Naive thymus-derived CD8-positive, alpha-beta T cell (primary cell): Measurements from ENCODE around the gene UBE2E2. TPM values are rescaled to one million over a fixed set of nuclear protein-coding genes. Genes with fewer than 3 reads are reported as not detected.
A peak's percentile ranks its signal among the peaks of the same experiment; 100 is the strongest.

ENCODE experiments used
- ATAC-seq, 2 donors: fragments of 150-1000 bp; cut with Tn5 transposase in 1 of 2; sonication (Bioruptor Pico), chemical (Tn5 transposase) in 1 of 2; 1 replicate in 1 of 2; 2 replicates in 1 of 2; pipeline ENCODE4 v1.10.0; 2021; ENCODE audit warnings: mild to moderate bottlenecking in 2 of 2, moderate library complexity in 2 of 2
- POLR2A ChIA-PET: fragments of 350-600 bp; sonication (Branson Sonifier 250); formaldehyde crosslinking; loops from one replicate; lab custom pipeline; 2021; ENCODE audit warnings: antibody characterized with exemption; lab: Charles Lee
- DNase-seq, 10 donors: peaks; one replicate each; pipeline versions ENCODE4 v3.0.0 to v3.0.0-alpha.2; 2020 to 2022
- H3K27ac Mint-ChIP-seq, 10 donors: one replicate each; pipeline ENCODE4 v1.8.0; 2020 to 2022; ENCODE audit warnings: mild to moderate bottlenecking in 10 of 10, mixed read lengths in 10 of 10, moderate library complexity in 4 of 10, inconsistent platforms in 1 of 10
- H3K27me3 Mint-ChIP-seq, 5 donors: one replicate each; pipeline ENCODE4 v1.8.0; 2021 to 2022; ENCODE audit warnings: mixed read lengths in 5 of 5
- H3K36me3 Mint-ChIP-seq, 3 donors: one replicate each; pipeline ENCODE4 v1.8.0; 2020 to 2022; ENCODE audit warnings: mixed read lengths in 3 of 3, mild to moderate bottlenecking in 2 of 3, inconsistent platforms in 1 of 3
- H3K4me1 Mint-ChIP-seq, 4 donors: one replicate each; pipeline ENCODE4 v1.8.0; 2021 to 2022; ENCODE audit warnings: mixed read lengths in 4 of 4
- H3K4me3 Mint-ChIP-seq, 10 donors: one replicate each; pipeline ENCODE4 v1.8.0; 2020 to 2022; ENCODE audit warnings: mild to moderate bottlenecking in 10 of 10, mixed read lengths in 10 of 10, moderate library complexity in 6 of 10, inconsistent platforms in 1 of 10
- H3K9me3 Mint-ChIP-seq, 9 donors: one replicate each; pipeline ENCODE4 v1.8.0; 2020 to 2022; ENCODE audit warnings: mixed read lengths in 9 of 9, mild to moderate bottlenecking in 3 of 9, inconsistent platforms in 1 of 9, moderate library complexity in 1 of 9
- polyA plus RNA-seq, 3 donors: library from polyadenylated mRNA; unstranded; fragments of 300-500 nt; fragmentation: Illumina TruSeq; gene quantifications; one replicate each; pipeline ENCODE4 v1.2.3, GENCODE V29; 2021
- total RNA-seq, 8 experiments: library from RNA in 2 of 8; stranded (reverse) in 2 of 8; gene quantifications; one replicate each; pipeline ENCODE4 v1.2.3 and lab custom pipeline; 2021 to 2026

The UBE2E2 gene
- total and polyA plus RNA-seq, 5 experiments from 2014 or later = 12.5 to 19.6 (median 14.0) TPM

DNA sequence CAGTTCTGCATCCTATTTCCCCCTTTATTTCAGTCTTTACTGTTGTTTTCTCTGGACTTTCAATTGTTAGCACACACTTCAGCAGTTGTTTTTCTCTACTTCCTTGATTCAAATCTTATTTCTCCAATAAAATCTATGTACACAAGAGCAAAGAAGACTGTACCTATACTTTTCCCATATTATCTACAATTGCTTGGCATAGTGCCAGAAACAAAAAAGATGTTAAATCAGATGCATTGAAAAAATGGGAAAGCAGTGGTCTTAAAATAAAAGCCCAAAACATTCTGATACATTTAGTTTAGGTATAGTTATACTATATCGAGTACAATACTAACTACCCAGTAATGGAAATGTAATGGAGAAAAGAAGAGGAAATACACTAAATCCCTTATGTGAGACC, 265.1 kb downstream of the UBE2E2 start:
- no peaks in the 10 kb centered on the region for H3K27me3 Mint-ChIP-seq
- H3K4me1 Mint-ChIP-seq = peaks cover 0 to 13% (median 3%) of the 10 kb centered on the region in 4 donors
- H3K36me3 Mint-ChIP-seq = peaks cover 0 to 21% (median 12%) of the 10 kb centered on the region in 3 donors
- no peak for ATAC-seq
- no peak overlapping the region for H3K4me3 Mint-ChIP-seq
- POLR2A ChIA-PET = no interaction called here
- DNase-seq = no peak
- no peak overlapping the region for H3K27ac Mint-ChIP-seq
- H3K9me3 Mint-ChIP-seq = peaks cover 0 to 17% (median 9%) of the 10 kb centered on the region in 9 donors

DNA sequence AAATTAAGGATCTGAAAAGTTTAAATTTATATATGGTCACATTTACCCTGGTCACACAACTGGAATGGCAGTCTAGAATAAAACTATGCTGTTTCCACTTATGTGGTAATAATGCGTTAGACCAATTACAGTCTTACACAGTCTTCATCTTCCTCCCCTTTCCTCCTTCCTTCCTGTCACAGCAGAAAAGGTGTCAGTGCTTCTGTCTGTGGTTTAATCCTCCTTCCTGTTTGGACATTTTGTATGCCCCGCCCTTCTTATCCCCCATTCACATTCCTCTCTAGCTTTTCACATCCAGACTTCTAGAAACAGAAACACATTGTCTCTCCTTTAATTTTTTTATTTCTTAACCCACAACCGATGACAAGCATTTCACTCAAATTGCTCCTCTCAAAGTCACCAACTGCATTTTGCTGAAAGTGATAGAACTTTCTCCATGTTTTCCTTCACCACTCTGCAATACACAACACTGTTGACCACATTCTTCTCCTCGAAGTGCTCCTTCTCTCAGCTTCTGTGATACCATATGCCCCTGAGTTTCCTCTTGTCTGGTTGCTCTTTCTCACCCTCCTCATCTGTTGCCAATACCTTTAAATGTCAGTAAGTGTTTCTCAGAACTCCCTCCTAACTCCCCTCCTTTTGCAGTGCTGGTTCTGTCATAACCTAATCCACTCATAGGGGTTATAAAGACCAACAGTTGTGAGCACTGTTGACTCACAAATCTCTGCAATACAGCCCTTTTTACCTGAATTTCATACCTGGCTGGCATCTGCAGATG, 271.6 kb downstream of the UBE2E2 start:
- ATAC-seq = no peak
- Mint-ChIP-seq H3K9me3 (peaks cover 8 to 31% (median 16%) of the 10 kb centered on the region in 9 donors), H3K36me3 (peaks cover 8 to 20% (median 17%) of the 10 kb centered on the region in 3 donors), H3K27ac (peak overlapping the region in 8 of 10 donors; percentile 0 to 60 (median 47)), H3K4me3 (peak overlapping the region in 9 of 10 donors; percentile 27 to 77 (median 44)), H3K27me3 (no peaks in the 10 kb centered on the region), H3K4me1 (peaks cover 13 to 18% (median 15%) of the 10 kb centered on the region in 4 donors)
- no peak for DNase-seq
- POLR2A ChIA-PET = no interaction called here

DNA sequence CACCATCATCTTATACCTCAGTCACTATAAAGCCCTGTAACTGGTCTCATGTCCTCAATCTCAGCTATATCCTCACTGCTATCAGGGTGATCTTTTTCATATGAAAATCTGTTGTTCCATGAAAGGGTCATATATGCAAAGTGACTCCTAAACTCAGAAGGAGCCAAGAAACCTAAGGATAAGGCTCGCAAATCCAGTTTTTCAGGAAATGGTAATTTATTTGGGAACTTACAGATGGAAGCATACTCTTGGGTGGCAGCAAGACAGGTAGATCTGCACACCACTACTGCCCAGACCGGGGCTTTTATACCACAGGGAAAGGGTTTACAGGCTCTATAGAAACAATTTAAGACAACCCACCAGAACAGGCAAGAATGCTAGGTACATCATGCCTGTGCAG, 272.3 kb downstream of the UBE2E2 start:
- Mint-ChIP-seq H3K4me3 (peak overlapping the region in 3 of 10 donors; percentile 43 to 53 (median 44)), H3K27me3 (no peaks in the 10 kb centered on the region), H3K36me3 (peaks cover 8 to 20% (median 17%) of the 10 kb centered on the region in 3 donors), H3K4me1 (peaks cover 13 to 18% (median 15%) of the 10 kb centered on the region in 4 donors), H3K27ac (peak overlapping the region in 5 of 10 donors; percentile 30 to 60 (median 54)), H3K9me3 (peaks cover 8 to 33% (median 16%) of the 10 kb centered on the region in 9 donors)
- POLR2A ChIA-PET = no interaction called here
- no peak for DNase-seq
- no peak for ATAC-seq

DNA sequence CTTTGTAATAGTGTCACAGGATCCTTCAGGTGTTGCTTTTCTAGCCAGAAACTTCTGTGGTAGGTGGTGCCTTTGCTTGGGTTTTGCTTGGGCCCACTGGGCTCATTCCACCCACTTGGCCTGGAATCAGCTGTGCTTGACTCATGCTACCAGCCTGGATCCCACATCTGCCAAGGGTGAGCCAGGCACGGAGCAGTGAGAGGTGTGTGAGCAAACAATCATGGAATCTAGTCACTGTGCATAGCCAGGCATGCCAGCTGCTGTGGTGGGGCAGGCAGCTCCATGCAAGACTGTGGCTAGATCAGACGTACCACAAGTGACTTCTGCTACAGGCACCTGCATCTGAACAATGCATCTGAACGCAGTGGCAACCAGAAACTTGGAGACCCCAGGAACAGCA, 275.9 kb downstream of the UBE2E2 start:
- H3K27me3 Mint-ChIP-seq = no peaks in the 10 kb centered on the region
- peaks cover 8 to 23% (median 14%) of the 10 kb centered on the region in 3 donors for H3K36me3 Mint-ChIP-seq
- H3K4me3 Mint-ChIP-seq = no peak overlapping the region
- DNase-seq (no peak), ATAC-seq (no peak)
- POLR2A ChIA-PET = no interaction called here
- no peak overlapping the region for H3K27ac Mint-ChIP-seq
- H3K4me1 Mint-ChIP-seq = peaks cover 12 to 22% (median 13%) of the 10 kb centered on the region in 4 donors
- peaks cover 8 to 43% (median 17%) of the 10 kb centered on the region in 9 donors for H3K9me3 Mint-ChIP-seq

DNA sequence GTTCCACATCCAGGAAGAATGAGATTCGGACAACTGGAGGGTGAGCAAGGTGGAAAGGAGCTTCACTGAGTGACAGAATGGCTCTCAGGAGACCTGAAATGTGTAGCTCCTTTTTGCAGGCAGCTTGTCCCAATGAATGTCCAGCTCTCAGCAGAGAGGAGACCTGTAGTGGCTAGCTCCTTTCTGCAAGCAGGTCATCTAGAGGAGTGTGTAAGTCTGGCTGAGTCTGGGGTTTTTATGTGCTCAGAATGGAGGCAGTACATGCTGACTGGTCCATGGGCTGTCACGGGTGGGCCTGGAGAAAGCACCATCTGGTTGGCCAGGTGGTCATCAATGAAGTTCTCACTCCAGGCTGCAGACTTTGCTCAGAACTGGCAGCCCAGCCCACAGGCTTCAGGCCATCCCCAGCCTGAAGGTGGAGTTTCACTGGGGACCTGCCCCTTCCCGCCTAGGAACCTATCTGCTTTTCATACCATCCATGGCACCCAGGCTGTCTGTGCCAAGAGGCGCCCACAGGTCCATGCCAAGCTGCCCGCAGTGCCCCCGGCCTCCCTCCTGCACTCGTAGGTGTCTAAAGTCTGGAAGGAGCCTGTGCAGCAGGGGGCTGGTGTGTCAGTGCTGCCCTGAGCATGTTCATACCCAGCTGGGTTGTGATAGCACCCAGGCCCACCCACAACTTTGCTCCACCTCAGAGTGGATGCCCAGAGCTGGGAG, 276.6 kb downstream of the UBE2E2 start:
- no peak for DNase-seq
- no peaks in the 10 kb centered on the region for H3K27me3 Mint-ChIP-seq
- H3K9me3 Mint-ChIP-seq = peaks cover 13 to 47% (median 21%) of the 10 kb centered on the region in 9 donors
- H3K36me3 Mint-ChIP-seq = peaks cover 14 to 30% (median 22%) of the 10 kb centered on the region in 3 donors
- POLR2A ChIA-PET = no interaction called here
- no peak for ATAC-seq
- H3K27ac Mint-ChIP-seq = no peak overlapping the region
- H3K4me1 Mint-ChIP-seq = peaks cover 7 to 16% (median 9%) of the 10 kb centered on the region in 4 donors
- H3K4me3 Mint-ChIP-seq = no peak overlapping the region

DNA sequence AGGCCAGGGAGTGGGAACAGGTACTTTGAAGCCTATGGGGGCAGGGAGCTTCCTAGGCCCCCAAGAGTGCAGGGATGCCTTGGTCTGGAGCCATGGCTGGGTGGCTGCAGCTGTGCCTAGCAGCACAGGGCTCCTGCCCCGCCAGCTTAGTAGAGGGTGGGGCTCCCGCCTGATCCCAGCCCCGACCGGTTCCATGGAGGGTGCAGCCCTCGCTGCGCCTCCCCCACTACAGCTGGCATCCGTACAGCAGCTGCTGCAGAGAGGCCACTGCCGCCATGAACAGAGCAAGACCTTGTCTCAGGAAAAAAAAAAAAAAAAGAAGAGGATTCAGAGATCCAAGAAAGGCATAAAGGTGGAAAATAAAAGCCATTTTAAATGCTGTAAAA, 277.2 kb downstream of the UBE2E2 start:
- DNase-seq (no peak), ATAC-seq (no peak)
- H3K4me1 Mint-ChIP-seq = peaks cover 1 to 10% (median 3%) of the 10 kb centered on the region in 4 donors
- POLR2A ChIA-PET = no interaction called here
- H3K27me3 Mint-ChIP-seq = no peaks in the 10 kb centered on the region
- no peak overlapping the region for H3K4me3 Mint-ChIP-seq
- H3K27ac Mint-ChIP-seq = no peak overlapping the region
- peaks cover 14 to 33% (median 23%) of the 10 kb centered on the region in 3 donors for H3K36me3 Mint-ChIP-seq
- peaks cover 13 to 50% (median 22%) of the 10 kb centered on the region in 9 donors for H3K9me3 Mint-ChIP-seq

DNA sequence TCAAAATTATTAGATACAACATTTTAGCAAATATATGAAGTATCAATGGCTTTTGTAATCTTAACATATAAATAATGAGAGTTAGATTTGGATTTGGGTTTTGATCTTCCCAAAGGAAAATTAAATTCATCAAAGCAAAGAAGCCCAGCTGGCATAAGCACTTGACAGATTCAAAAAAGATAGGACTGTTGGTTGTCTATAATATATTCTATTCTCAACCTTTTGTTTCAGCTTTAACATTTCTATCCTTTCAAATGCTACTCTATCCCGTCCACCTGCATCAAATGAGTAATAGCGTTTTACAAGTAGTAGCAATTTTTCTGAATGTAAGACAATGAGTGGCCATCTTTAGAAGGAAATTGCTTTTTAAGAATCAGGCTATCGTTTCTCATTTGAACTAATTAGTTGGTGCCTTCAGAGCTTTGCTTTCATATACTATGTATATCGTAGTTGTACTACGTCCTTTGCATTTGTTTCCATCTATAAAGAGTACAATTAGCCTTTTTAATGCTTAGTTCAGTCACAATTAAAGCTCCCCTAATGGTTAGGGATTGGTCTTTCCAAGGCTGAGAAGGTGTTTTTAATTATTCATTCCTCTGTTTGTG, 278.0 kb downstream of the UBE2E2 start:
- H3K4me3 Mint-ChIP-seq = no peak overlapping the region
- DNase-seq (no peak), ATAC-seq (no peak)
- peaks cover 14 to 41% (median 27%) of the 10 kb centered on the region in 3 donors for H3K36me3 Mint-ChIP-seq
- peaks cover 12 to 58% (median 26%) of the 10 kb centered on the region in 9 donors for H3K9me3 Mint-ChIP-seq
- H3K4me1 Mint-ChIP-seq = peaks cover 0 to 7% (median 2%) of the 10 kb centered on the region in 4 donors
- H3K27ac Mint-ChIP-seq = no peak overlapping the region
- POLR2A ChIA-PET = no interaction called here
- no peaks in the 10 kb centered on the region for H3K27me3 Mint-ChIP-seq

DNA sequence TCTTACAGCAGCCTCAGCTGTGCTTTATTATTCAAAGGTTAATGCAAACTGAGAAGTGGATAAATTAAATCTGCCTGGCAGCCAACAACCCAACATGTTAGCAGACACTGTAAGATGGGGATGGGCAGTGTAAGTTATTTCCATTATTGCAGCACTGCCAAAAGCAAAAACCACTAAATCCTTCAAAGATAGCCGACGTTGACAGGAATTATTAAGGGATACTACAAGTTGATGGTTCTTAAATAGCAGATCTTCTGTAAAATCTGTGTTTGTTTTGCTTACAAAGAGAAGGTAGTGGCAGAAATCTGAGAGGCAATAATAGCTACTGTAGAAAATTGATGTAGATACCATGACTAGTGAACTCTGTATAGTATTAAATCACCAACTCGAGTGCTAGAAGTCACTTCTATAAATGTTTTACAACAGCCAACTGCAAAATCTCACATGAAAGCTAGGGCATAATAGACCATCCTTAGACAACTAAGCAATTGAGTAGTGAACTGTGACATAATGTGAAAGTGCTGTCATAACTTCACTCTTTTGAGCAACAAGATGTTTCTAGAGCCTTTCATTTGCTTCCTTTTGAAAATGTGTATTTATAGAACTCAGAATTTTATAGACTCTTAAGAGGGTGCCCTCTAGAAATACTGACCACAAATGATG, 278.6 kb downstream of the UBE2E2 start:
- Mint-ChIP-seq H3K27ac (no peak overlapping the region), H3K27me3 (no peaks in the 10 kb centered on the region), H3K36me3 (peaks cover 17 to 45% (median 31%) of the 10 kb centered on the region in 3 donors), H3K4me1 (peaks cover 0 to 7% (median 2%) of the 10 kb centered on the region in 4 donors), H3K9me3 (peaks cover 12 to 62% (median 30%) of the 10 kb centered on the region in 9 donors), H3K4me3 (no peak overlapping the region)
- ATAC-seq (no peak), DNase-seq (no peak)
- POLR2A ChIA-PET = no interaction called here

DNA sequence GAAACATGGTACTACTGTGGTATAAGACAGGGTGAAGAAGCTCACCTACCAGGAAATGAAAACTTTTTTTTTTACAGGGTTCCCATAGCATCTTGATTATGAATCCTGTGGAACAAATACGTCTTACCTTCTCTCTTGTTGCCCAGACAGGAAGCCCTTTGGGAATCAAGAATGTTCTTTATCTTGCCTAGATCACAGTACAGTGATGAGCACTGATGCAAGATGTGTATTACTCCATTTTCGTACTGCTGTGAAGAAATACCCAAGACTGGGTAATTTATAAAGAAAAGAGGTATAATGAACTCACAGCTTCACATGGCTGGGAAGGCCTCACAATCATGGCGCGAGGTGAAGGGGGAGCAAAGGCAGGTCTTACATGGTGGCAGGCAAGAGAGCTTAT, 281.3 kb downstream of the UBE2E2 start:
- Mint-ChIP-seq H3K27me3 (no peaks in the 10 kb centered on the region), H3K4me1 (peaks cover 0 to 12% (median 7%) of the 10 kb centered on the region in 4 donors), H3K4me3 (no peak overlapping the region), H3K27ac (peak overlapping the region in 1 of 10 donors; percentile 64), H3K36me3 (peaks cover 12 to 30% (median 21%) of the 10 kb centered on the region in 3 donors), H3K9me3 (peaks cover 7 to 45% (median 17%) of the 10 kb centered on the region in 9 donors)
- ATAC-seq = no peak
- POLR2A ChIA-PET = no interaction called here
- DNase-seq = no peak

DNA sequence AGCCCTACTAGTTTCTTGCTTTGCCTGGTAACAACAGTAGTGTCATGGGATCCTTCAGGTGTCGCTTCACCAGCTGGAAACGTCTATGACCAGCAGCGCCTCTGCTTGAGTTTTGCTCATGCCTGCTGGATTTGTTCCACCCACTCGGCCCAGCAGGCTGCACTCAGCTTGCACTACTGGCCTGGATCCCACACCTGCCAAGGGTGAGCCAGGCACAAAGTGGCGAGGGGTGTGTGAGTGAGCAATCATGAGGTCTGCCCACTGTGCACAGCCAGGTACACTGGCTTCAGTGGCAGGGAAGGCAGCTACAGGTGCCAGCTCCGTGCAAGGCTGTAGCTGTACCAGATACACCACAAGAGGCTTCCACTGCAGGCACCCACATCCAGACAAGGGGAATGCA, 282.8 kb downstream of the UBE2E2 start:
- ATAC-seq (no peak), DNase-seq (no peak)
- no peak overlapping the region for H3K27ac Mint-ChIP-seq
- H3K9me3 Mint-ChIP-seq = peaks cover 7 to 35% (median 14%) of the 10 kb centered on the region in 9 donors
- peaks cover 0 to 12% (median 9%) of the 10 kb centered on the region in 4 donors for H3K4me1 Mint-ChIP-seq
- no peak overlapping the region for H3K4me3 Mint-ChIP-seq
- H3K36me3 Mint-ChIP-seq = peaks cover 9 to 28% (median 18%) of the 10 kb centered on the region in 3 donors
- no peaks in the 10 kb centered on the region for H3K27me3 Mint-ChIP-seq
- POLR2A ChIA-PET = no interaction called here

DNA sequence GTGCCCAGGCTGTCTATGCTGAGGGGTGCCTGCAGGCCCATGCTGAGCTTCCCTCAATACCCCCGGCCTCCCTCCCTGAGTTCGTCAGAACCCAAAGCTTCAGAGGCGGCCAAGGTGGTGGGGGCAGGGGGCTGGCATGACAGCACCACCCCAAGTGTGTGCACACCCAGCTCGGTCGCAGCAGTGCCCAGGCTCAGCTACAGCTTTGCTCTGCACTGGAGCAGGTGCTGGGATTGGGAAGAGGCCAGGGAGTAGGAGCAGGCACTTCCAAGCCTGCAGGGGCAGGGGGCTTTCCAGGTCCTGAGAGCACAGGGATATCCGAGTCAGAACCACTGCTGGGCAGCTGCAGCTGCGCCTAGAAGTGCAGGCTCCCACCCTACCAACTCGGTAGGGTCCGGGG, 283.9 kb downstream of the UBE2E2 start:
- no peak for ATAC-seq
- H3K27me3 Mint-ChIP-seq = no peaks in the 10 kb centered on the region
- H3K36me3 Mint-ChIP-seq = peaks cover 9 to 28% (median 18%) of the 10 kb centered on the region in 3 donors

DNA sequence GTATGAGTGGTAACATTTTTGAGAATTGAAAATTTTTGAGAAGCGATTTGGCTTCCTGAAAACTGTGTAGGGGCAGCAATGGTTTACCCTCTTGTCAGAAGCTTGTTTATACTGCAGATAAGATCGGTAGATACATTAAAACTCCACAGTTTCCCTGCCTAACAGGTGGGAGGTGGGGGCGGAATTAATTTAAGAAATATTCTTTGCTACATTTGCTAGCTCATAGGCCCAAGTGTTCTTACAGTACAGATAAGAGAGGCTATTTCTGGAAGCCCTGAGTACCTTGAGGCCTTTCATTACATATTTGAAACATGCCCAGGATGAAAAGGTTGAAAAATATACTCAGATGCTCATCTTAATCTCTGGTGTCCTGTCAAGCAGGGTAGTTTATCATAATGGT, 285.5 kb downstream of the UBE2E2 start:
- Mint-ChIP-seq H3K27me3 (no peaks in the 10 kb centered on the region), H3K4me3 (no peak overlapping the region), H3K36me3 (peaks cover 9 to 26% (median 18%) of the 10 kb centered on the region in 3 donors), H3K4me1 (peaks cover 0 to 20% (median 5%) of the 10 kb centered on the region in 4 donors), H3K27ac (no peak overlapping the region), H3K9me3 (peaks cover 7 to 34% (median 14%) of the 10 kb centered on the region in 9 donors)
- no peak for ATAC-seq
- POLR2A ChIA-PET = no interaction called here
- no peak for DNase-seq

More for the DNA sequence above, 283.9 kb downstream of the UBE2E2 start:
- Mint-ChIP-seq H3K9me3 (peaks cover 7 to 35% (median 14%) of the 10 kb centered on the region in 9 donors), H3K4me3 (no peak overlapping the region), H3K27ac (peak overlapping the region in 1 of 10 donors; percentile 81), H3K4me1 (peaks cover 0 to 20% (median 6%) of the 10 kb centered on the region in 4 donors)
- DNase-seq = no peak
- POLR2A ChIA-PET = no interaction called here
